ENCODE data around the gene CDR2.
"Not testable (repeated sequence)": the region's sequence is repeated elsewhere in the genome, so short reads cannot be mapped to it uniquely, and the experiment has no call there.

Gene CDR2

DNA sequence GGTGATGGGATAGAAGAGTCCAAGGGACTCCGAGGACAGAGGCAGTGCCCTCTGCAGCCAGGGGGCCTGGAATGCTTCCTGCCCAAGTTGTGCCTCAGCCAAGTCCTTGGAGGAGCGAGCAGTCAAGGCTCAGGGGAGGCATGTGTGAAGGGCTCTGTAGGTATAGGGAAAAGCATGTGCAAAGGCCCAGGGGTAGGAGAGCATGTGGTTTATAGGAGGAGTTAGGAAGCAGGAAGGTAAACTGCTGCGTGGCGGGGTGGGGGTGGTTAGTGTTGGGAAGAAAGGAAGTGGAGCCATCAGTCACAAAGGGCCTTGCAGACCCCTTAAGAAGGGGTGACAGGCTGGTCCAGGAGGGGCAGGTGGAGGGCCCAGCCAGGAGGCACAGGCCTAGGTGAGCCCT, 70.0 kb downstream of the CDR2 start:
- no peak for DNase-seq (ENCODE audit: low spot score)
- in situ Hi-C loops (cut with MboI; ENCODE audit: low sequenced_read_pairs, unreplicated experiment), result no loop called here
- no peak for TF ChIP-seq CTCF (IDR thresholded peaks at IDR 0.05; ENCODE audit: borderline replicate concordance, control extremely low read depth, extremely low read depth, insufficient read depth, missing control alignments)

DNA sequence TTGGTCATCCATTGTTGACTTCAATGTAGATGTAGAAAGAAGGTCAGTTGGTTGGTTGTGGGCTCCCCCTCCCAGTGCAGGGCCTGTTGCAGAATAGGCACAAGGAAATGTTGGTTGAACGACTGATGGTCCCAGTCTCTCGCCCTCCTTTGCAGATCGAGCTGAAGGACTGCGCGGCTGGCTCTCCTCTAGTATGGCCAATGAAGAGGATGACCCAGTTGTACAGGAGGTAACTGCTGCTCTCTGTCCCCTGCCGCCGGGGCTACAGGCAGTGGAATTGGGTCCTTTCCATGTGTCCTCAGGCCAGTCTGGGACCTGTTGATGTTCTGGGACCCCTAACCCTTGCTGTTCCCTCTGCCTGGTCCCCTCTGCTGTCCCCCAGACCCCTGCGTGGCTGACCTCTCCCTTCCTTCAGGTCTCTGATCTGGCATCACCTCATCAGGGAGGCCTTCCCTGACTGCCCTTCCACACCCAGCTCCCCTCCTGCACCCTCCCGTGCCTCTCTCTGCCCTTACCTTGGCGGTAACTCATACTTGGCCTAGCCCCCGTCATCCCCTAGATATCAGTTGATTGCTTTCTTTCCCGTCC, 71.5 kb downstream of the CDR2 start:
- TF ChIP-seq CTCF (IDR thresholded peaks at IDR 0.05; ENCODE audit: borderline replicate concordance, control extremely low read depth, extremely low read depth, insufficient read depth, missing control alignments), result no peak
- in situ Hi-C loops (cut with MboI; ENCODE audit: low sequenced_read_pairs, unreplicated experiment), result no loop called here
- DNase-seq (ENCODE audit: low spot score), result no peak

- in situ Hi-C loops (cut with MboI; ENCODE audit: low sequenced_read_pairs, unreplicated experiment); DNase-seq (ENCODE audit: low spot score): not testable (repeated sequence)
Measured at GRCh38 chr16:22301423-22301822, 73.0 kb downstream of the CDR2 start.

GRCh38 chr16:22300427-22301071, 73.9 kb downstream of the CDR2 start:
- DNase-seq (ENCODE audit: low spot score), result no peak
- in situ Hi-C loops (cut with MboI; ENCODE audit: low sequenced_read_pairs, unreplicated experiment), result no loop called here
- TF ChIP-seq CTCF (IDR thresholded peaks at IDR 0.05; ENCODE audit: borderline replicate concordance, control extremely low read depth, extremely low read depth, insufficient read depth, missing control alignments), result peak; percentile 44

GRCh38 chr16:22299036-22299435, 75.4 kb downstream of the CDR2 start:
- in situ Hi-C loops (cut with MboI; ENCODE audit: low sequenced_read_pairs, unreplicated experiment), result no loop called here
- no peak for DNase-seq (ENCODE audit: low spot score)
- no peak for TF ChIP-seq CTCF (IDR thresholded peaks at IDR 0.05; ENCODE audit: borderline replicate concordance, control extremely low read depth, extremely low read depth, insufficient read depth, missing control alignments)

- TF ChIP-seq CTCF (IDR thresholded peaks at IDR 0.05; ENCODE audit: borderline replicate concordance, control extremely low read depth, extremely low read depth, insufficient read depth, missing control alignments), result peak; percentile 7
- peak; percentile 75 for DNase-seq (ENCODE audit: low spot score)
- in situ Hi-C loops (cut with MboI; ENCODE audit: low sequenced_read_pairs, unreplicated experiment), result no loop called here
Measured at GRCh38 chr16:22297871-22298733, 76.3 kb downstream of the CDR2 start.
